Uterus (tissue), 2 donors: ENCODE measurements around the gene MEF2A.

ENCODE experiments used
- POLR2A ChIP-seq, 2 donors: fragments of 450-650 bp; IDR thresholded peaks; one replicate each; pipeline ENCODE4 v1.6.1; 2016; ENCODE audit warnings: antibody characterized with exemption in 2 of 2, mild to moderate bottlenecking in 1 of 2, moderate library complexity in 1 of 2
- TF ChIP-seq, protein P1 (sequence below), 4 experiments: fragments of 200-600 bp in 2 of 4; fragments of 450-650 bp in 2 of 4; sonication (generic) in 2 of 4; IDR thresholded peaks; one replicate each; pipeline ENCODE4 v1.5.1; 2016 to 2019; ENCODE audit warnings: antibody characterized with exemption in 4 of 4, mild to moderate bottlenecking in 2 of 4, moderate library complexity in 1 of 4

DNA sequence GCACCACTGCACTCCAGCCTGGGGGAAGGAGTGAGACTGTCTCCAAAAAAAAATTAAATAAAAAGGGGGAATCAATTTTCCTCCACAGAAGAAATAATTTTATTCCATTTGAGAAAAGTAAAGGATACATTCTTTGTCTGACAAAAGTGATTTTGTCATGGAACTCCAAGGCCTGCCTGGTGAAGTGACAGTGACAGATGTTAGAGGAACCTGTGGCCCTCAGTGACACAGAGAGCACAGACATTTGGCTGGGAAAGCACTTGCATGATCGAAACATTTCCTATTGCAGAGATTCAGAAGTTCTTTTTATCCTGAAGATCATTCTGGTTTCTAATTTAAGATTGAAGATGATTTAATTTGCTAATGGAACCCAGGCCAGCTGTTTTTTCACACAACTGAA lies 161.5 kb downstream of the MEF2A start:
- TF ChIP-seq, protein P1, sequence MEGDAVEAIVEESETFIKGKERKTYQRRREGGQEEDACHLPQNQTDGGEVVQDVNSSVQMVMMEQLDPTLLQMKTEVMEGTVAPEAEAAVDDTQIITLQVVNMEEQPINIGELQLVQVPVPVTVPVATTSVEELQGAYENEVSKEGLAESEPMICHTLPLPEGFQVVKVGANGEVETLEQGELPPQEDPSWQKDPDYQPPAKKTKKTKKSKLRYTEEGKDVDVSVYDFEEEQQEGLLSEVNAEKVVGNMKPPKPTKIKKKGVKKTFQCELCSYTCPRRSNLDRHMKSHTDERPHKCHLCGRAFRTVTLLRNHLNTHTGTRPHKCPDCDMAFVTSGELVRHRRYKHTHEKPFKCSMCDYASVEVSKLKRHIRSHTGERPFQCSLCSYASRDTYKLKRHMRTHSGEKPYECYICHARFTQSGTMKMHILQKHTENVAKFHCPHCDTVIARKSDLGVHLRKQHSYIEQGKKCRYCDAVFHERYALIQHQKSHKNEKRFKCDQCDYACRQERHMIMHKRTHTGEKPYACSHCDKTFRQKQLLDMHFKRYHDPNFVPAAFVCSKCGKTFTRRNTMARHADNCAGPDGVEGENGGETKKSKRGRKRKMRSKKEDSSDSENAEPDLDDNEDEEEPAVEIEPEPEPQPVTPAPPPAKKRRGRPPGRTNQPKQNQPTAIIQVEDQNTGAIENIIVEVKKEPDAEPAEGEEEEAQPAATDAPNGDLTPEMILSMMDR (IDR thresholded peaks at IDR 0.05): no peak
- TF ChIP-seq POLR2A (IDR thresholded peaks at IDR 0.05): no peak
